HCT116 (cell line): Measurements from ENCODE around the gene UBE2R2. TPM values are rescaled to one million over a fixed set of nuclear protein-coding genes. Genes with fewer than 3 reads are reported as not detected.

Experiments
- ATAC-seq: fragments of 200-7000 bp; cut with Tn5 transposase; 2 replicates; pipeline ENCODE4 v1.9.1; 2020; ENCODE audit warnings: mild to moderate bottlenecking, moderate library complexity
- BruUV-seq: library from RNA; stranded (reverse); fragments of 400-500 nt; replicated peaks from 2 replicates; lab custom pipeline; 2021; lab: Mats Ljungman, UMichigan
- CTCF ChIA-PET: fragments of 300-600 bp; sonication (Branson Sonifier 250); formaldehyde crosslinking; loops from one replicate; lab custom pipeline; 2021; ENCODE audit warnings: antibody characterized with exemption; lab: Charles Lee
- POLR2A ChIA-PET: fragments of 300-600, 350-600 bp; sonication (Branson Sonifier 250); formaldehyde crosslinking; loops from one replicate; lab custom pipeline; 2021; ENCODE audit warnings: antibody characterized with exemption; lab: Charles Lee
- RAD21 ChIA-PET, 2 experiments: fragments of 300-600 bp; sonication (Branson Sonifier 250); formaldehyde crosslinking; loops; one replicate each; lab custom pipeline; 2023; ENCODE audit warnings: low total read pairs in 2 of 2; ENCODE audit not compliant: uncharacterized antibody in 2 of 2, unreplicated experiment in 2 of 2, low non-redundant PET in 1 of 2; lab: Charles Lee
- DNase-seq: peaks from one replicate; pipeline ENCODE4 v3.0.0-alpha.2; 2010; ENCODE audit warnings: low read depth, low spot score
- H2AFZ ChIP-seq: fragments of 200-600 bp; shearing (Covaris generic), sonication (generic); 2 replicates; pipeline ENCODE4 v1.6.1; 2017; ENCODE audit warnings: low read depth, mixed run types, mixed read lengths, antibody characterized with exemption, low read length; ENCODE audit not compliant: poor library complexity, severe bottlenecking
- H3K27ac ChIP-seq: 2 replicates; pipeline ENCODE4 v1.5.1; 2012; ENCODE audit warnings: low read depth, low read length
- H3K27me3 ChIP-seq: fragments of 200-600 bp; sonication (generic); 2 replicates; pipeline ENCODE4 v1.6.1; 2016; ENCODE audit warnings: mixed run types, low read length, mixed read lengths; ENCODE audit not compliant: insufficient read depth
- H3K36me3 ChIP-seq, 2 experiments: fragments of 200-500 bp in 1 of 2; fragments of 200-600 bp in 1 of 2; sonication (Bioruptor generic) in 1 of 2; sonication (generic) in 1 of 2; 2 replicates each; pipeline versions ENCODE4 v1.5.1 to v1.6.1; 2014 to 2016; ENCODE audit warnings: low read length in 2 of 2, inconsistent platforms in 1 of 2, mixed read lengths in 1 of 2, mixed run types in 1 of 2; ENCODE audit not compliant: insufficient read depth in 2 of 2, control insufficient read depth in 1 of 2
- H3K4me1 ChIP-seq, 2 experiments: fragments of 200-600 bp in 1 of 2; sonication (generic) in 1 of 2; 2 replicates each; pipeline versions ENCODE4 v1.5.1 to v1.6.1; 2012 to 2017; ENCODE audit warnings: low read length in 2 of 2, inconsistent platforms in 1 of 2, mild to moderate bottlenecking in 1 of 2, mixed read lengths in 1 of 2, mixed run types in 1 of 2, moderate library complexity in 1 of 2; ENCODE audit not compliant: insufficient read depth in 2 of 2, control insufficient read depth in 1 of 2
- H3K4me2 ChIP-seq: fragments of 200-600 bp; sonication (generic); 2 replicates; pipeline ENCODE4 v1.6.1; 2017; ENCODE audit warnings: mixed run types, low read length, mixed read lengths
- H3K4me3 ChIP-seq, 2 experiments: fragments of 200-600 bp in 1 of 2; sonication (generic) in 1 of 2; replicated peaks in 1 of 2; 2 replicates each; pipeline ENCODE4 v1.5.1; 2011 to 2016; ENCODE audit warnings: low read length in 2 of 2, control low read depth in 1 of 2, low read depth in 1 of 2, mild to moderate bottlenecking in 1 of 2, mixed read lengths in 1 of 2, mixed run types in 1 of 2
- H3K79me2 ChIP-seq: fragments of 200-600 bp; sonication (generic); 2 replicates; pipeline ENCODE4 v1.6.1; 2017; ENCODE audit warnings: mild to moderate bottlenecking, mixed run types, low read length, moderate library complexity, mixed read lengths; ENCODE audit not compliant: insufficient read depth
- H3K9ac ChIP-seq: fragments of 200-600 bp; sonication (generic); 2 replicates; pipeline ENCODE4 v1.6.1; 2016; ENCODE audit warnings: low read length, mixed read lengths
- H3K9me2 ChIP-seq: fragments of 200-600 bp; sonication (generic), shearing (Covaris generic); 2 replicates; pipeline ENCODE4 v1.6.1; 2017; ENCODE audit warnings: mixed run types, mild to moderate bottlenecking, moderate library complexity; ENCODE audit not compliant: insufficient read depth
- H3K9me3 ChIP-seq, 2 experiments: fragments of 200-500 bp in 1 of 2; fragments of 200-600 bp in 1 of 2; sonication (Bioruptor generic) in 1 of 2; sonication (generic) in 1 of 2; 2 replicates each; pipeline ENCODE4 v1.6.1; 2014 to 2017; ENCODE audit warnings: low read length in 2 of 2, mixed read lengths in 2 of 2, inconsistent platforms in 1 of 2, low read depth in 1 of 2, mild to moderate bottlenecking in 1 of 2, mixed run types in 1 of 2, moderate library complexity in 1 of 2; ENCODE audit not compliant: control insufficient read depth in 1 of 2, insufficient read depth in 1 of 2
- H4K20me1 ChIP-seq: fragments of 200-600 bp; sonication (generic), shearing (Covaris generic); 2 replicates; pipeline ENCODE4 v1.6.1; 2017; ENCODE audit warnings: mixed run types, mild to moderate bottlenecking, moderate library complexity; ENCODE audit not compliant: insufficient read depth
- CBX3 ChIP-seq: IDR thresholded peaks from 2 replicates; pipeline ENCODE4 v1.6.1; 2012; ENCODE audit warnings: low read depth
- EGR1 ChIP-seq: IDR thresholded peaks from 2 replicates; pipeline ENCODE4 v1.6.1; 2012; ENCODE audit warnings: low read depth
- ELF1 ChIP-seq: IDR thresholded peaks from 2 replicates; pipeline ENCODE4 v1.6.1; 2012; ENCODE audit warnings: low read depth, borderline replicate concordance
- POLR2AphosphoS5 ChIP-seq: IDR thresholded peaks from 2 replicates; pipeline ENCODE4 v1.6.1; 2011; ENCODE audit warnings: mild to moderate bottlenecking, low read depth, low read length, moderate library complexity
- SP1 ChIP-seq: IDR thresholded peaks from 2 replicates; pipeline ENCODE4 v1.6.1; 2012; ENCODE audit warnings: low read depth
- ZFX ChIP-seq: fragments of 450-650 bp; IDR thresholded peaks from 2 replicates; pipeline ENCODE4 v1.6.1; 2017
- intact Hi-C: fragments of 100-400 bp; cut with micrococcal nuclease; formaldehyde crosslinking; loops from 2 replicates; pipeline ENCODE4 v1.10.0; 2022
- total RNA-seq: library from RNA; stranded (reverse); gene quantifications from one replicate; pipeline ENCODE4 v1.2.1, GENCODE V29; 2021; ENCODE audit not compliant: unreplicated experiment
- TF ChIP-seq, protein P1 (sequence below), 3 experiments: fragments of 200-600 bp in 1 of 3; sonication (generic) in 1 of 3; IDR thresholded peaks in 2 of 3; conservative IDR thresholded peaks in 1 of 3; 2 replicates each; pipeline ENCODE4 v1.5.1; 2012 to 2017; ENCODE audit warnings: low read depth in 2 of 3, low read length in 2 of 3, antibody characterized with exemption in 1 of 3, borderline replicate concordance in 1 of 3, control low read depth in 1 of 3, mild to moderate bottlenecking in 1 of 3, mixed read lengths in 1 of 3, mixed run types in 1 of 3, moderate library complexity in 1 of 3; ENCODE audit not compliant: insufficient read depth in 1 of 3
- TF ChIP-seq, protein P2 (sequence below): IDR thresholded peaks from 2 replicates; pipeline ENCODE4 v1.6.1; 2011; ENCODE audit warnings: mild to moderate bottlenecking, low read length, moderate library complexity; ENCODE audit not compliant: insufficient replicate concordance; ENCODE audit errors: extremely low read depth
- TF ChIP-seq, protein P3 (sequence below): IDR thresholded peaks from 2 replicates; pipeline ENCODE4 v1.6.1; 2012
- TF ChIP-seq, protein P4 (sequence below): IDR thresholded peaks from 2 replicates; pipeline ENCODE4 v1.6.1; 2012; ENCODE audit warnings: low read depth

The UBE2R2 gene
- total RNA-seq, 1 experiment from 2014 or later, result 47.0 TPM

DNA sequence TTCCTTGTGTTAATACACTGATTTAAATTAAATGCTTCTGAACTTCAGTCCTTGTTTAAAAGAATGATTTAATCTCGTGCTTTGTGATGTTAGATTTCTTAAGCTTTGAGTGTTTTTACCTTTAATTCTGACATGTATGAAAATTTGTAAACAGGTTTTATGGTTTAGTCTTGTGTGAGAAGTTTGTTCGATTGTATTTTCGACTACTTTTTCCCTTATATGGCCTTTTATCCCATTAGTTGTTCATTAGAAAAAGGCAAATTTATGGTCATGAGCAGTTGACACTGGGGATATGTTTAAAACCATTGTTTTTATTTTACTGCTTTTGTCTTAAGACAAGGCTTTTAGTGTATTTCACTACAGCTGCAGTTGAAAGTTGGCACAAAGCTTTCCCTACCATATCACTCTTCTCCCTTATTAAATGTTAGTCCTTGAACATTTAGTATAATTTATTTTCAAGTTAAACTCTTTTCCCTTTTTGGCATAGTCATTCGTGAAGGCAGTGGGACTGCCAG lies 3.3 kb downstream of the UBE2R2 start:
- no peak overlapping the region for H3K27ac ChIP-seq
- H3K79me2 ChIP-seq, result peaks cover 81% of the 10 kb centered on the region
- no peak overlapping the region for H3K4me2 ChIP-seq
- H3K9ac ChIP-seq, result no peak overlapping the region
- intact Hi-C loops, result no loop called here
- ATAC-seq, result no peak
- ChIA-PET POLR2A (no interaction called here), CTCF (no interaction called here), RAD21 (no interaction called here)
- no peak for DNase-seq
- H3K9me2 ChIP-seq, result no peaks in the 10 kb centered on the region
- H3K36me3 ChIP-seq, result no peaks in the 10 kb centered on the region; a peak in 1 of 4 replicates
- H3K4me3 ChIP-seq, result no peak overlapping the region
- peaks cover 4% of the 10 kb centered on the region; the same call in 1 of the 2 replicates for H4K20me1 ChIP-seq
- no peak for TF ChIP-seq SP1
- TF ChIP-seq, protein P1, sequence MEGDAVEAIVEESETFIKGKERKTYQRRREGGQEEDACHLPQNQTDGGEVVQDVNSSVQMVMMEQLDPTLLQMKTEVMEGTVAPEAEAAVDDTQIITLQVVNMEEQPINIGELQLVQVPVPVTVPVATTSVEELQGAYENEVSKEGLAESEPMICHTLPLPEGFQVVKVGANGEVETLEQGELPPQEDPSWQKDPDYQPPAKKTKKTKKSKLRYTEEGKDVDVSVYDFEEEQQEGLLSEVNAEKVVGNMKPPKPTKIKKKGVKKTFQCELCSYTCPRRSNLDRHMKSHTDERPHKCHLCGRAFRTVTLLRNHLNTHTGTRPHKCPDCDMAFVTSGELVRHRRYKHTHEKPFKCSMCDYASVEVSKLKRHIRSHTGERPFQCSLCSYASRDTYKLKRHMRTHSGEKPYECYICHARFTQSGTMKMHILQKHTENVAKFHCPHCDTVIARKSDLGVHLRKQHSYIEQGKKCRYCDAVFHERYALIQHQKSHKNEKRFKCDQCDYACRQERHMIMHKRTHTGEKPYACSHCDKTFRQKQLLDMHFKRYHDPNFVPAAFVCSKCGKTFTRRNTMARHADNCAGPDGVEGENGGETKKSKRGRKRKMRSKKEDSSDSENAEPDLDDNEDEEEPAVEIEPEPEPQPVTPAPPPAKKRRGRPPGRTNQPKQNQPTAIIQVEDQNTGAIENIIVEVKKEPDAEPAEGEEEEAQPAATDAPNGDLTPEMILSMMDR (IDR thresholded peaks at IDR 0.05 in 2 of 3, conservative IDR thresholded peaks at IDR 0.05 in 1 of 3; ENCODE audit: borderline replicate concordance in 1 of 3, insufficient read depth in 1 of 3, low read depth in 2 of 3, low read length in 2 of 3), result no peak
- no peak for TF ChIP-seq ZFX
- TF ChIP-seq CBX3, result no peak
- TF ChIP-seq EGR1, result no peak
- TF ChIP-seq POLR2AphosphoS5, result no peak
- TF ChIP-seq, protein P2, sequence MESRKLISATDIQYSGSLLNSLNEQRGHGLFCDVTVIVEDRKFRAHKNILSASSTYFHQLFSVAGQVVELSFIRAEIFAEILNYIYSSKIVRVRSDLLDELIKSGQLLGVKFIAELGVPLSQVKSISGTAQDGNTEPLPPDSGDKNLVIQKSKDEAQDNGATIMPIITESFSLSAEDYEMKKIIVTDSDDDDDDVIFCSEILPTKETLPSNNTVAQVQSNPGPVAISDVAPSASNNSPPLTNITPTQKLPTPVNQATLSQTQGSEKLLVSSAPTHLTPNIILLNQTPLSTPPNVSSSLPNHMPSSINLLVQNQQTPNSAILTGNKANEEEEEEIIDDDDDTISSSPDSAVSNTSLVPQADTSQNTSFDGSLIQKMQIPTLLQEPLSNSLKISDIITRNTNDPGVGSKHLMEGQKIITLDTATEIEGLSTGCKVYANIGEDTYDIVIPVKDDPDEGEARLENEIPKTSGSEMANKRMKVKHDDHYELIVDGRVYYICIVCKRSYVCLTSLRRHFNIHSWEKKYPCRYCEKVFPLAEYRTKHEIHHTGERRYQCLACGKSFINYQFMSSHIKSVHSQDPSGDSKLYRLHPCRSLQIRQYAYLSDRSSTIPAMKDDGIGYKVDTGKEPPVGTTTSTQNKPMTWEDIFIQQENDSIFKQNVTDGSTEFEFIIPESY, result no peak
- TF ChIP-seq, protein P3, sequence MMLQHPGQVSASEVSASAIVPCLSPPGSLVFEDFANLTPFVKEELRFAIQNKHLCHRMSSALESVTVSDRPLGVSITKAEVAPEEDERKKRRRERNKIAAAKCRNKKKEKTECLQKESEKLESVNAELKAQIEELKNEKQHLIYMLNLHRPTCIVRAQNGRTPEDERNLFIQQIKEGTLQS, result no peak
- no peak for TF ChIP-seq ELF1
- TF ChIP-seq, protein P4, sequence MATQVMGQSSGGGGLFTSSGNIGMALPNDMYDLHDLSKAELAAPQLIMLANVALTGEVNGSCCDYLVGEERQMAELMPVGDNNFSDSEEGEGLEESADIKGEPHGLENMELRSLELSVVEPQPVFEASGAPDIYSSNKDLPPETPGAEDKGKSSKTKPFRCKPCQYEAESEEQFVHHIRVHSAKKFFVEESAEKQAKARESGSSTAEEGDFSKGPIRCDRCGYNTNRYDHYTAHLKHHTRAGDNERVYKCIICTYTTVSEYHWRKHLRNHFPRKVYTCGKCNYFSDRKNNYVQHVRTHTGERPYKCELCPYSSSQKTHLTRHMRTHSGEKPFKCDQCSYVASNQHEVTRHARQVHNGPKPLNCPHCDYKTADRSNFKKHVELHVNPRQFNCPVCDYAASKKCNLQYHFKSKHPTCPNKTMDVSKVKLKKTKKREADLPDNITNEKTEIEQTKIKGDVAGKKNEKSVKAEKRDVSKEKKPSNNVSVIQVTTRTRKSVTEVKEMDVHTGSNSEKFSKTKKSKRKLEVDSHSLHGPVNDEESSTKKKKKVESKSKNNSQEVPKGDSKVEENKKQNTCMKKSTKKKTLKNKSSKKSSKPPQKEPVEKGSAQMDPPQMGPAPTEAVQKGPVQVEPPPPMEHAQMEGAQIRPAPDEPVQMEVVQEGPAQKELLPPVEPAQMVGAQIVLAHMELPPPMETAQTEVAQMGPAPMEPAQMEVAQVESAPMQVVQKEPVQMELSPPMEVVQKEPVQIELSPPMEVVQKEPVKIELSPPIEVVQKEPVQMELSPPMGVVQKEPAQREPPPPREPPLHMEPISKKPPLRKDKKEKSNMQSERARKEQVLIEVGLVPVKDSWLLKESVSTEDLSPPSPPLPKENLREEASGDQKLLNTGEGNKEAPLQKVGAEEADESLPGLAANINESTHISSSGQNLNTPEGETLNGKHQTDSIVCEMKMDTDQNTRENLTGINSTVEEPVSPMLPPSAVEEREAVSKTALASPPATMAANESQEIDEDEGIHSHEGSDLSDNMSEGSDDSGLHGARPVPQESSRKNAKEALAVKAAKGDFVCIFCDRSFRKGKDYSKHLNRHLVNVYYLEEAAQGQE, result no peak
- H2AFZ ChIP-seq, result no peak overlapping the region
- no TSS peak for BruUV-seq
- H3K27me3 ChIP-seq, result no peaks in the 10 kb centered on the region
- H3K9me3 ChIP-seq, result no peaks in the 10 kb centered on the region
- peaks cover 18 to 31% of the 10 kb centered on the region in 2 experiments for H3K4me1 ChIP-seq
